Prostate gland (tissue), 2 donors: ENCODE data around the gene SCARB1. TPM values are rescaled to one million over a fixed set of nuclear protein-coding genes. Genes with fewer than 3 reads are reported as not detected.
A peak's percentile ranks its signal among the peaks of the same experiment; 100 is the strongest.

Experiments used
- DNase-seq: peaks from one replicate; pipeline ENCODE4 v3.0.0-alpha.2; 2019; ENCODE audit warnings: low spot score
- H3K27ac ChIP-seq, 2 donors: fragments of 200-600 bp; sonication (generic); 2 replicates each; pipeline ENCODE4 v1.5.1; 2017 to 2019
- H3K27me3 ChIP-seq: fragments of 200-600 bp; sonication (generic); replicated peaks from 2 replicates; pipeline ENCODE4 v1.5.1; 2019; ENCODE audit not compliant: insufficient read depth
- H3K36me3 ChIP-seq, 2 donors: fragments of 200-600 bp; sonication (generic); 1 replicate in 1 of 2; 2 replicates in 1 of 2; pipeline versions ENCODE4 v1.5.1 to v1.8.1; 2017 to 2019
- H3K4me1 ChIP-seq: fragments of 200-600 bp; sonication (generic); replicated peaks from 2 replicates; pipeline ENCODE4 v1.5.1; 2019
- H3K4me3 ChIP-seq, 2 donors: fragments of 200-600 bp; sonication (generic); 2 replicates each; pipeline ENCODE4 v1.5.1; 2017 to 2019
- H3K9me3 ChIP-seq: fragments of 200-600 bp; sonication (generic); 2 replicates; pipeline ENCODE4 v1.5.1; 2017
- CTCF ChIP-seq, 4 experiments: fragments of 200-600 bp in 2 of 4; fragments of 450-650 bp in 2 of 4; sonication (generic) in 2 of 4; IDR thresholded peaks; 1 replicate in 3 of 4; 2 replicates in 1 of 4; pipeline ENCODE4 v1.5.1; 2016 to 2019; ENCODE audit warnings: antibody characterized with exemption in 4 of 4, mild to moderate bottlenecking in 2 of 4, moderate library complexity in 2 of 4
- POLR2A ChIP-seq: fragments of 450-650 bp; IDR thresholded peaks from one replicate; pipeline ENCODE4 v1.6.1; 2016; ENCODE audit warnings: antibody characterized with exemption, mild to moderate bottlenecking
- POLR2AphosphoS5 ChIP-seq: sonication (generic); formaldehyde crosslinking; IDR thresholded peaks from one replicate; pipeline ENCODE4 v1.6.1; 2017; ENCODE audit warnings: antibody characterized with exemption
- WGBS: methylation state at CpG from one replicate; pipeline ENCODE4 v1.1.5; 2018; 5-methylcytosine and 5-hydroxymethylcytosine counted together
- intact Hi-C: fragments of 100-400 bp; cut with DNase I; formaldehyde crosslinking; loops from one replicate; pipeline ENCODE4 v1.14.2; 2022
- total RNA-seq, 2 donors: library from RNA; depleted of rRNA; stranded (reverse); fragments of >200 nt; gene quantifications; one replicate each; pipeline ENCODE4 v1.1.0, GENCODE V29; 2016

SCARB1 gene
- total RNA-seq, 2 donors from 2014 or later, result 28.0 to 44.4 TPM

GRCh38 chr12:124777399-124778372 is 86.0 kb downstream of the SCARB1 start:
- TF ChIP-seq POLR2AphosphoS5 (peak; percentile 60), CTCF (IDR thresholded peaks at IDR 0.05) (no peak), POLR2A (no peak)
- intact Hi-C loops, result loop anchor here (10.0 kb wide), 1 partner anchor 127 kb away; no protein-coding TSS in a partner anchor
- Histone ChIP-seq H3K9me3 (no peaks in the 10 kb centered on the region), H3K4me1 (peaks cover 4% of the 10 kb centered on the region), H3K4me3 (no peak overlapping the region), H3K27ac (peak overlapping the region; percentile 59 to 66), H3K36me3 (no peaks in the 10 kb centered on the region), H3K27me3 (no peaks in the 10 kb centered on the region)
- 69% methylated on average over 31 of the region's 31 CpGs for WGBS
- DNase-seq, result peak; percentile 83

- no peak overlapping the region for H3K27ac ChIP-seq
Measured at GRCh38 chr12:124776125-124776513, 87.5 kb downstream of the SCARB1 start.

GRCh38 chr12:124774462-124775167 is 89.0 kb downstream of the SCARB1 start:
- WGBS, result 28% methylated on average over 15 of the region's 15 CpGs
- H3K4me1 ChIP-seq, result peaks cover 4% of the 10 kb centered on the region
- no peaks in the 10 kb centered on the region for H3K27me3 ChIP-seq
- H3K27ac ChIP-seq, result peak overlapping the region in 1 of 2 donors; percentile 22
- intact Hi-C loops, result loop anchor here (10.0 kb wide), 1 partner anchor 130 kb away; no protein-coding TSS in a partner anchor
- no peaks in the 10 kb centered on the region for H3K9me3 ChIP-seq
- DNase-seq, result no peak
- TF ChIP-seq CTCF (IDR thresholded peaks at IDR 0.05) (no peak), POLR2AphosphoS5 (no peak), POLR2A (no peak)
- no peak overlapping the region for H3K4me3 ChIP-seq
- H3K36me3 ChIP-seq, result no peaks in the 10 kb centered on the region

More at GRCh38 chr12:124776125-124776513, 87.5 kb downstream of the SCARB1 start:
- no peak for DNase-seq
- H3K36me3 ChIP-seq, result no peaks in the 10 kb centered on the region
- H3K27me3 ChIP-seq, result no peaks in the 10 kb centered on the region
- H3K9me3 ChIP-seq, result no peaks in the 10 kb centered on the region
- intact Hi-C loops, result loop anchor here (10.0 kb wide), 1 partner anchor 129 kb away; no protein-coding TSS in a partner anchor
- H3K4me1 ChIP-seq, result peaks cover 4% of the 10 kb centered on the region
- WGBS, result 47% methylated on average over 5 of the region's 5 CpGs
- no peak overlapping the region for H3K4me3 ChIP-seq
- TF ChIP-seq POLR2AphosphoS5, result no peak
- no peak for TF ChIP-seq CTCF (IDR thresholded peaks at IDR 0.05)
- no peak for TF ChIP-seq POLR2A

- Histone ChIP-seq H3K27ac (no peak overlapping the region), H3K9me3 (no peaks in the 10 kb centered on the region), H3K4me3 (no peak overlapping the region), H3K27me3 (no peaks in the 10 kb centered on the region), H3K36me3 (no peaks in the 10 kb centered on the region), H3K4me1 (peaks cover 4% of the 10 kb centered on the region)
- no peak for TF ChIP-seq POLR2A
- TF ChIP-seq POLR2AphosphoS5, result no peak
- no peak for TF ChIP-seq CTCF (IDR thresholded peaks at IDR 0.05)
- no peak for DNase-seq
- 68% methylated on average over 12 of the region's 12 CpGs for WGBS
- intact Hi-C loops, result loop anchor here (10.0 kb wide), 1 partner anchor 131 kb away; no protein-coding TSS in a partner anchor
Measured at GRCh38 chr12:124774054-124774461, 89.6 kb downstream of the SCARB1 start.
